IMR-90 (cell line): ENCODE measurements around the gene OR2C3. TPM values are rescaled to one million over a fixed set of nuclear protein-coding genes. Genes with fewer than 3 reads are reported as not detected.

ENCODE experiments used
- ATAC-seq: fragments of 200-7000 bp; cut with Tn5 transposase; 2 replicates; pipeline ENCODE4 v1.9.1; 2020; ENCODE audit warnings: low read depth, mild to moderate bottlenecking, moderate library complexity
- BruUV-seq: library from RNA; stranded (reverse); fragments of 400-500 nt; replicated peaks from 2 replicates; lab custom pipeline; 2021; lab: Mats Ljungman, UMichigan
- CTCF ChIA-PET: fragments of 300-600 bp; formaldehyde crosslinking; extraction: SDS; loops from one replicate; lab custom pipeline; 2021; ENCODE audit warnings: antibody characterized with exemption; lab: Yijun Ruan, JAX
- POLR2A ChIA-PET: fragments of 300-600 bp; sonication (Branson Sonifier 250); formaldehyde crosslinking; loops from one replicate; lab custom pipeline; 2022; ENCODE audit warnings: antibody characterized with exemption; ENCODE audit not compliant: unreplicated experiment; lab: Charles Lee
- DNase-seq: peaks from one replicate; pipeline ENCODE4 v3.0.0; 2013
- H2AFZ ChIP-seq: replicated peaks from 2 replicates; pipeline ENCODE3; 2013; ENCODE audit warnings: low read length, mild to moderate bottlenecking; ENCODE audit not compliant: poor library complexity
- H2AK5ac ChIP-seq: 2 replicates; pipeline ENCODE4 v1.6.1; 2013; ENCODE audit warnings: low read depth, low read length, inconsistent platforms
- H2AK9ac ChIP-seq: replicated peaks from 2 replicates; pipeline ENCODE3; 2013; ENCODE audit warnings: mild to moderate bottlenecking, low read depth, low read length, moderate library complexity; ENCODE audit not compliant: poor library complexity
- H2BK120ac ChIP-seq: 2 replicates; pipeline ENCODE4 v1.6.1; 2013; ENCODE audit warnings: low read depth, low read length, inconsistent platforms
- H2BK15ac ChIP-seq: 3 replicates; pipeline ENCODE4 v1.6.1; 2013; ENCODE audit warnings: low read depth, low read length, inconsistent platforms
- H2BK20ac ChIP-seq: 2 replicates; pipeline ENCODE4 v1.6.1; 2013; ENCODE audit warnings: low read depth, mild to moderate bottlenecking, inconsistent platforms, low read length, moderate library complexity
- H2BK5ac ChIP-seq: 2 replicates; pipeline ENCODE4 v1.6.1; 2013; ENCODE audit warnings: mild to moderate bottlenecking, low read depth, low read length, inconsistent platforms; ENCODE audit not compliant: poor library complexity, severe bottlenecking
- H3K14ac ChIP-seq: replicated peaks from 2 replicates; pipeline ENCODE4 v1.6.1; 2013; ENCODE audit warnings: low read depth, low read length, inconsistent platforms
- H3K18ac ChIP-seq: 2 replicates; pipeline ENCODE4 v1.6.1; 2013; ENCODE audit warnings: low read depth, low read length, control low read depth
- H3K23ac ChIP-seq: 2 replicates; pipeline ENCODE4 v1.6.1; 2013; ENCODE audit warnings: low read depth, low read length, inconsistent platforms
- H3K27ac ChIP-seq: 2 replicates; pipeline ENCODE4 v1.5.1; 2013; ENCODE audit warnings: mild to moderate bottlenecking, control low read depth, low read length; ENCODE audit not compliant: insufficient read depth
- H3K27me3 ChIP-seq: 2 replicates; pipeline ENCODE4 v1.6.1; 2013; ENCODE audit warnings: low read length; ENCODE audit not compliant: control insufficient read depth, insufficient read depth
- H3K36me3 ChIP-seq: 2 replicates; pipeline ENCODE4 v1.6.1; 2013; ENCODE audit warnings: low read length, mixed read lengths; ENCODE audit not compliant: control insufficient read depth, insufficient read depth
- H3K4ac ChIP-seq: 2 replicates; pipeline ENCODE4 v1.6.1; 2013; ENCODE audit warnings: low read depth, low read length, inconsistent platforms
- H3K4me1 ChIP-seq: 2 replicates; pipeline ENCODE4 v1.6.1; 2013; ENCODE audit warnings: low read length, mixed read lengths; ENCODE audit not compliant: control insufficient read depth, insufficient read depth
- H3K4me2 ChIP-seq: 2 replicates; pipeline ENCODE4 v1.6.1; 2013; ENCODE audit warnings: low read depth, mild to moderate bottlenecking, control low read depth, low read length, moderate library complexity
- H3K4me3 ChIP-seq: 2 replicates; pipeline ENCODE4 v1.5.1; 2013; ENCODE audit warnings: low read depth, mild to moderate bottlenecking, control low read depth, low read length, moderate library complexity; ENCODE audit not compliant: insufficient read depth
- H3K56ac ChIP-seq: 2 replicates; pipeline ENCODE4 v1.6.1; 2013; ENCODE audit warnings: low read length, inconsistent platforms; ENCODE audit not compliant: insufficient read depth; ENCODE audit errors: extremely low read depth
- H3K79me1 ChIP-seq, 2 experiments: 2 replicates each; pipeline ENCODE4 v1.6.1; 2013; ENCODE audit warnings: low read length in 2 of 2, inconsistent platforms in 1 of 2, low read depth in 1 of 2
- H3K9ac ChIP-seq: 2 replicates; pipeline ENCODE4 v1.6.1; 2013; ENCODE audit warnings: low read depth, low read length, control low read depth
- H3K9me1 ChIP-seq: 2 replicates; pipeline ENCODE4 v1.6.1; 2013; ENCODE audit warnings: low read length, inconsistent platforms; ENCODE audit not compliant: insufficient read depth
- H3K9me3 ChIP-seq: 2 replicates; pipeline ENCODE4 v1.6.1; 2013; ENCODE audit warnings: low read length; ENCODE audit not compliant: control insufficient read depth, insufficient read depth
- H4K20me1 ChIP-seq: 2 replicates; pipeline ENCODE4 v1.6.1; 2013; ENCODE audit warnings: low read length, inconsistent platforms; ENCODE audit not compliant: insufficient read depth
- H4K5ac ChIP-seq: 2 replicates; pipeline ENCODE4 v1.6.1; 2013; ENCODE audit warnings: mild to moderate bottlenecking, low read depth, low read length, control low read depth
- H4K8ac ChIP-seq, 2 experiments: 2 replicates each; pipeline ENCODE4 v1.6.1; 2013; ENCODE audit warnings: low read depth in 2 of 2, low read length in 2 of 2, control low read depth in 1 of 2, inconsistent platforms in 1 of 2
- H4K91ac ChIP-seq: 2 replicates; pipeline ENCODE4 v1.6.1; 2013; ENCODE audit warnings: low read depth, low read length, inconsistent platforms; ENCODE audit not compliant: insufficient read depth
- CEBPB ChIP-seq: IDR thresholded peaks from 2 replicates; pipeline ENCODE4 v1.6.1; 2012; ENCODE audit warnings: low read depth, low read length, improper control_type of control experiment
- POLR2A ChIP-seq: IDR thresholded peaks from 2 replicates; pipeline ENCODE4 v1.6.1; 2012; ENCODE audit warnings: mild to moderate bottlenecking, low read depth, low read length
- WGBS, 2 experiments: methylation state at CpG; one replicate each; pipeline versions ENCODE4 v1.1.5 to v1.1.7; 2013; ENCODE audit warnings: missing lambda C conversion rate in 2 of 2; ENCODE audit not compliant: insufficient read length in 1 of 2; ENCODE audit errors: extremely low coverage in 2 of 2; 5-methylcytosine and 5-hydroxymethylcytosine counted together
- dilution Hi-C: fragments of 300-500 bp; cut with HindIII; formaldehyde crosslinking; loops from one replicate; pipeline ENCODE4 v1.14.3; 2018; ENCODE audit warnings: low sequenced_read_pairs; ENCODE audit not compliant: unreplicated experiment
- in situ Hi-C: fragments of 300-500 bp; cut with MboI; formaldehyde crosslinking; loops from 3 replicates; pipeline ENCODE4 v1.14.3; 2019; ENCODE audit warnings: low sequenced_read_pairs, inconsistent platforms, mixed read lengths
- intact Hi-C: fragments of 100-400 bp; cut with micrococcal nuclease; formaldehyde crosslinking; loops from 2 replicates; pipeline ENCODE4 v1.10.0; 2022
- polyA plus RNA-seq, 3 experiments: library from polyadenylated mRNA; depleted of rRNA; stranded (reverse); fragments of >200 nt; gene quantifications; 2 replicates each; pipeline ENCODE4 v1.2.3, GENCODE V29; 2012; ENCODE audit warnings: low replicate concordance in 1 of 3
- total RNA-seq: library from RNA; depleted of rRNA; stranded (reverse); fragments of >200 nt; gene quantifications from 2 replicates; pipeline ENCODE4 v1.2.3, GENCODE V29; 2012
- TF ChIP-seq, protein P1 (sequence below): conservative IDR thresholded peaks from 2 replicates; pipeline ENCODE4 v1.5.1; 2012; ENCODE audit warnings: mild to moderate bottlenecking, low read depth, low read length, improper control_type of control experiment

The OR2C3 gene
- total and polyA plus RNA-seq, 2 of the 4 experiments (the other 2 are of a cell fraction) = not detected

GRCh38 chr1:247576514-247576913 lies 40.3 kb upstream of the OR2C3 start:
- intact Hi-C loops (loop anchor here (1.0 kb wide), 1 partner anchor 186 kb away; no protein-coding TSS in a partner anchor), dilution Hi-C loops (no loop called here), in situ Hi-C loops (no loop called here)
- no peak overlapping the region for H2BK5ac ChIP-seq
- POLR2A ChIA-PET = no interaction called here
- H2BK120ac ChIP-seq = no peak overlapping the region
- no peak overlapping the region for H2BK15ac ChIP-seq
- no peak overlapping the region for H2AK9ac ChIP-seq
- H3K9me3 ChIP-seq = peaks cover 15% of the 10 kb centered on the region
- H3K79me1 ChIP-seq = no peaks in the 10 kb centered on the region
- H4K8ac ChIP-seq = no peak overlapping the region
- H2AK5ac ChIP-seq = no peak overlapping the region
- H2AFZ ChIP-seq = no peak overlapping the region
- no peaks in the 10 kb centered on the region for H3K9me1 ChIP-seq
- H3K9ac ChIP-seq = no peak overlapping the region
- H3K18ac ChIP-seq = no peak overlapping the region
- TF ChIP-seq, protein P1, sequence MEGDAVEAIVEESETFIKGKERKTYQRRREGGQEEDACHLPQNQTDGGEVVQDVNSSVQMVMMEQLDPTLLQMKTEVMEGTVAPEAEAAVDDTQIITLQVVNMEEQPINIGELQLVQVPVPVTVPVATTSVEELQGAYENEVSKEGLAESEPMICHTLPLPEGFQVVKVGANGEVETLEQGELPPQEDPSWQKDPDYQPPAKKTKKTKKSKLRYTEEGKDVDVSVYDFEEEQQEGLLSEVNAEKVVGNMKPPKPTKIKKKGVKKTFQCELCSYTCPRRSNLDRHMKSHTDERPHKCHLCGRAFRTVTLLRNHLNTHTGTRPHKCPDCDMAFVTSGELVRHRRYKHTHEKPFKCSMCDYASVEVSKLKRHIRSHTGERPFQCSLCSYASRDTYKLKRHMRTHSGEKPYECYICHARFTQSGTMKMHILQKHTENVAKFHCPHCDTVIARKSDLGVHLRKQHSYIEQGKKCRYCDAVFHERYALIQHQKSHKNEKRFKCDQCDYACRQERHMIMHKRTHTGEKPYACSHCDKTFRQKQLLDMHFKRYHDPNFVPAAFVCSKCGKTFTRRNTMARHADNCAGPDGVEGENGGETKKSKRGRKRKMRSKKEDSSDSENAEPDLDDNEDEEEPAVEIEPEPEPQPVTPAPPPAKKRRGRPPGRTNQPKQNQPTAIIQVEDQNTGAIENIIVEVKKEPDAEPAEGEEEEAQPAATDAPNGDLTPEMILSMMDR = 0 out of 2 replicates have a peak, but pooled peaks have one; percentile 13
- TF ChIP-seq CEBPB (no peak), POLR2A (no peak)
- no peaks in the 10 kb centered on the region for H3K27me3 ChIP-seq
- no peaks in the 10 kb centered on the region for H4K20me1 ChIP-seq
- H3K56ac ChIP-seq = no peak overlapping the region
- no peak for ATAC-seq
- H3K27ac ChIP-seq = no peak overlapping the region
- no CpG with 5 or more reads among the region's 3 CpGs for WGBS, 2 experiments
- no peak overlapping the region for H4K91ac ChIP-seq
- no peak overlapping the region for H3K4me3 ChIP-seq
- DNase-seq = no peak
- H3K4ac ChIP-seq = no peak overlapping the region
- CTCF ChIA-PET = interaction anchor here (0.9 kb wide), 1 partner anchor 186 kb away, joined by 3 read pairs; no protein-coding TSS in a partner anchor
- no peaks in the 10 kb centered on the region for H3K4me1 ChIP-seq
- no peak overlapping the region for H3K4me2 ChIP-seq
- BruUV-seq = no TSS peak
- no peak overlapping the region for H3K23ac ChIP-seq
- no peaks in the 10 kb centered on the region for H3K36me3 ChIP-seq
- H4K5ac ChIP-seq = no peak overlapping the region
- no peak overlapping the region for H3K14ac ChIP-seq
- H2BK20ac ChIP-seq = no peak overlapping the region
